GM21390 (cell line): Measurements from ENCODE around the gene BZW1.
"Not testable (repeated sequence)": the region's sequence is repeated elsewhere in the genome, so short reads cannot be mapped to it uniquely, and the experiment has no call there.

Experiments
- ATAC-seq: cut with Tn5 transposase; IDR thresholded peaks from one replicate; pipeline ENCODE4 v1.9.1; 2021; ENCODE audit not compliant: unreplicated experiment

The BZW1 gene

DNA sequence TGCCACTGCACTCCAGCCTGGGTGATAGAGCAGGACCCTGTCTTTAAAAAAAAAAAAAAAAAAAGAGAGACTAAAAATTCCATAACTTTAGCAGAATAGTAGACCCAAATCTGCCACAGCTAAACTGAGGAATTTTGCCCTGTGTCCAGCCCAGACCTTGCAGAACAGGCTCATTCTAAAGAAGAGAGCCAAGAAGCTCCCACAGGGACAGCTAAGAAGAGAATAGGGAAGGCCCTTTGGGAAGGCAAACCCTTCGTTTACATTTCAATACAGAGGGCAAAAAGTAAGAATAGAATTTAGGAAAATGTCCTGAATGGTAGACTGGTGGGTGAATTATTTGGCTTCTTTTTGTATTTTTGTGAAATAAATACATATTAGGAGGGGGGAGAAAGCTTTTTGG lies 21.5 kb upstream of the BZW1 start:
- no peak for ATAC-seq

DNA sequence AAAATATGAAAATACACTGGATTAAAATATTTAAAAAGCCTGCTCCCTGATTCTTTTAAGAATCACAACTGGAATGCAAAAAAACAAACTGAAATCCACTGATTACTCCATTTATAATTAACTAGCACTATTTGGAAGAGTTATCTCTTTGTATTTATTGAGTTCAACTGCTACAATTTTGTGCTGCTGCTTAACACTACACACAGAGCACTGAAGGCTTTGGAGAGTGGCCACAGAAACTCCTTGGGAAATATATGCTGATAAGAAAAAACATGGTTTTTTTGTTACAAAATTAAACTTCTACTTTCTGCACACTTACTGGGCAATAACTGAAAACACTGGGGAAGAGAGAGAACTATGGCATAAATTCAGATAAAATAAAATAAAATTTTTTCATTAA lies 19.8 kb upstream of the BZW1 start:
- ATAC-seq: no peak

DNA sequence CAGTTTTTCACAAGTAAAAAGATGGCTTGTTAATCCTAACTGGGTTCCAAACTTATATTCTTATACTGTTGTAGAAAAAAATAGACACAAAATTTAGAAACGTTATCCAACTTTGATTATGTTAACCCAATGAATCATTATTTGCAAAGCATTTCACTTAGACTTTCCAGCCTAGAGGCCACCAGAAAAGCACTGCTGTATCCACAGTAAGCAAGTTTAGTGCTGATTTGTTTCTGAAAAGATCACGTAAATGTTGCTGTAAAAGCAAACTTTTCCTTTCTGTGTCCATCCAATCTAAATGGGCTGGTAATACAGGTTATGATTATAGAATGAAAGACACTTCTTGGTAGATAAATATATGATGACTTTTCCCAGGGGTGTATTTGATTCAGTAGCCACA lies 17.6 kb upstream of the BZW1 start:
- no peak for ATAC-seq

DNA sequence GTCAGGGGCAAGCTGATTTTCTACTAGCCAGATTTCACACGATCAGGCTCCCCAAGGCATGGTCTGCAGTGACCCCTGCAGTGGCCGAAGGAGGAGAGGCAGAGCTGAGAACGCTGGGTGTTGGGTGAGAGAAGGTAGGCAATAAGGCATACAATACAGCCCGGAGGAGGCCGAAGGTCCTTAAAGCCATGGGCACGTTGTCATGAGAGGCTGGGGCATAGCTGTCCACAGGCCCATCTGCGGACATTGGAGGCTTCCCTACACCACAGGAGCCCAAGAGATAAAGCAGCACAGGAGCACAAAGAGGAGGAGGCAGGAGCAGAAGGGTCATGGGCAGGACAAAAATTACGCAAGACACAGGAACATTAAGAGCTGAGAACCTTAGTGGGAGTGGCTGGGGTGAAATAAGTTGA lies 16.7 kb upstream of the BZW1 start:
- ATAC-seq: no peak

DNA sequence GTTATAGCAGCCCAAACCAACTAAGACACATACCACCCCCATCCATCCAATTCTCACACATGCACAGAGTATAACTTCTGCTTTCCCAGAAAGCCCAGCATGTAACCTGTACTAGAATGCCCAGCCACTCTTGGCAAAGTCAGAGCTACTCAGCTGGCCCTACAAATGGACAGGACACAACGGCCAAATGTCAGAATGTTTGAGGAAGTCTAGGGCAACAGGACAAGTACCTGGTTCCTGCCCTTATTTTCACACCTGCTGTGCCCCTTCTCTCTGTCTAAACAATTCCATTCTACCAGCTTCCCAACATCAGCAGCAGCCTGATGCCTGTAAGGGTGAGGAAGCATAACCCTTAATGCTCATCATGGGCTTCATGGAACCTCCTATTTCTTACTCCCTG lies 15.1 kb upstream of the BZW1 start:
- ATAC-seq: no peak

DNA sequence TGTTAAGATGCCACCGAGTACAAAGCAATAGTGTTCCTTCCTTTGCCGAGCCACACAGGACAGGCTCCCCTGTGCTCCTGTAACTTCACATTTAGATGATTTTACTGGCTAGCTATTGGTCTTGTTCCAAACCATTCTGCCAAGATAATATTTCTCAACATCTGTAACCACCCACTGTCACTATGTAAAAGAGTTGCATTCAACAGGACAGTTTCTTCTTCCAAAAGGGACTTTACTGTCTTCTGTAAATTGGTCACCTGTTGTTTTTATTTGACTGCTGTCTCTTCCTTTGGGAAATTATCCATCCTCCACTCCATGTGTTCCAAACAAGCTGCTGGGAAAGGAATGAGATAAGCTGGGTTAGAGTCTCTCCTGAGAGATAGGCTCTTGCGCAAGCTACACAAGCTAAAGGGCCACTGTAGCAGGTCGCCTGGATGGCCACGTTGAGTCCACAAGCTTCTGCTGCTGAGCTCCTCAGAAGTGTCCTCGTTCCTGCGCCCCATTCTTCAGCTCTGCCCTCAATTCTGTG lies 14.4 kb upstream of the BZW1 start:
- no peak for ATAC-seq

DNA sequence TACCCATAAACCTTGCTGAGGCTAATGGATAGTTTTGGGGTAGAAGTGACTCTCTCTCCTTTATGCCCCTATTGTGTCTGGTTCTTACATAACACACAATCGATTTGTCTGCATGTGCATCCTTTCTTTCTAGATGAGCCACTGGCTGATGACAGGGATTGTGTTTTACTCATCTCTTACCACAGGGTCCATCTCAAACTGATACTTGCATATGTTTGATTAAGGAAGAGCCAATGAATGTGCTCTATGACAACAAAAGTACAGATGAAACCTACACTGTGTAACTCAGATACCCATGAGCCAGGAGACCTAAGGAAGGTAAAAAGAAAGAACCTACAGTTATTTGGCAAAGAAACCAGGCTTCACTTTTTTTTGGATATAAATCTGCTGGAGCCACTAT lies 13.2 kb upstream of the BZW1 start:
- ATAC-seq: no peak

DNA sequence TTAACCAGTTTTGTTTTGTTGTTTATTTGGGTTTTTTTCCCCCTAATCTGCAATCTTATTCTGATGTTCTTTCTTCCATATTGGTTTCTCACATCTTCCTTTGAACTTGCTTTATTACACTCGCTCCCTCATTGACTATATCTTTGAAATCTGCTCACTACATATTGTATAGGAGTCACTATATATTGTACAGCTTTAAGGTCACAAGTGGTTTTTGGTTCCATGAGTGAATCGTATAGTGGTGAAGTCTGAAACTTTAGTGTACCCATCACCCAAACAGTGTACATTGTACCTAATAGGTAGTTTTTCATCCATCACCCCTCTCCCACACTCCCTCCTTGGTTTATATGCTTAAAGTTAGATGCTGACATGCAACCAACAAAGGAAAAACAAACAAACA lies 11.3 kb upstream of the BZW1 start:
- ATAC-seq: no peak

DNA sequence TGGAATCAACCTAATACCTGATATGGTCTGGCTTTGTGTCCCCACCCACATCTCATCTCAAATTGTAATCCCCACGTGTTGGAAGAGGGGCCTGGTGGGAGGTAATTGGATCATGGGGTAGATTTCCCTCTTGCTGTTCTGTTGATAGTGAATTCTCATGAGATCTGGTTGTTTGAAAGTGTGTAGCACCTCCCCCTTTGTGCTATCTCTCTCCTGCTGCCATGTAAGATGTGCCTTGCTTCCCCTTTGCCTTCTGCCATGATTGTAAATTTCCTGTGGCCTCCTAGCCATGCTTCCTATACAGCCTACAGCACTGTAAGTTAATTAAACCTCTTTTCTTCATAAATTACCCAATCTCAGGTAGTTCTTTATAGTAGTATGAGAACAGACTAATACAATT lies 10.3 kb upstream of the BZW1 start:
- not testable (repeated sequence) for ATAC-seq

DNA sequence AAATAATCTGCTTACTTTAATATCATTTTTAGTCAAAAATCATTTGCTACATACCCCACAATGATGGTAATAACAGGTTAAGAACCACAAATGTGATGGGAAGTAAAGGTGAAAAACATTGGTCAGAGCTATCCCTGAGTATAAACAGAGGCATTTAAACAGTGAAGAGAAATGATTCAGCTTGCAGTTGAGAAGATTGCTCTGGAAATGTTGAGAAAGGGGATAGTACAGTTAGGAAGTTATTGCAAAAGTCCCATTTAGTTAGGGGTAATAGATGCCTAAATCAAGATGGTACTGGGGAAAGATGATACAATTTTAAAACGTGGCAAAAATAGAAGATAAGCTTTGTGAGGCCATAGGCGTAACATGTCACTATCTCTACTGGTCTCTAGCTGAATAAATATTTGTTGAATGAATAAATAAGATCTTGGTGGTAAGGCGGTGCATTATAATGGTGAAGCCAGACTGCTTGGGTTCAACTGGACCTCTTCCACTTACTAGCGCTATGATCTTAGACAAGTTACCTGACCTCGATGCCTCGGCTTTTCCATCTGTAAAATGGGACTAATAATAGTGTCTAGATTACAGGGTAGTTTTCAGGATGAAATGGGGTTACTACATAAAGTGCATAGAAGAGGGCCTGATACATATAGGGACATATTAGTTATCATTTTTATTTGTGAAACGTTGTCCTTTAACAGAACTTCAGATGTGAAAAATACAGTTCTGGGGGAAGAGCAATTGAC lies 2.0 kb upstream of the BZW1 start:
- ATAC-seq: no peak

DNA sequence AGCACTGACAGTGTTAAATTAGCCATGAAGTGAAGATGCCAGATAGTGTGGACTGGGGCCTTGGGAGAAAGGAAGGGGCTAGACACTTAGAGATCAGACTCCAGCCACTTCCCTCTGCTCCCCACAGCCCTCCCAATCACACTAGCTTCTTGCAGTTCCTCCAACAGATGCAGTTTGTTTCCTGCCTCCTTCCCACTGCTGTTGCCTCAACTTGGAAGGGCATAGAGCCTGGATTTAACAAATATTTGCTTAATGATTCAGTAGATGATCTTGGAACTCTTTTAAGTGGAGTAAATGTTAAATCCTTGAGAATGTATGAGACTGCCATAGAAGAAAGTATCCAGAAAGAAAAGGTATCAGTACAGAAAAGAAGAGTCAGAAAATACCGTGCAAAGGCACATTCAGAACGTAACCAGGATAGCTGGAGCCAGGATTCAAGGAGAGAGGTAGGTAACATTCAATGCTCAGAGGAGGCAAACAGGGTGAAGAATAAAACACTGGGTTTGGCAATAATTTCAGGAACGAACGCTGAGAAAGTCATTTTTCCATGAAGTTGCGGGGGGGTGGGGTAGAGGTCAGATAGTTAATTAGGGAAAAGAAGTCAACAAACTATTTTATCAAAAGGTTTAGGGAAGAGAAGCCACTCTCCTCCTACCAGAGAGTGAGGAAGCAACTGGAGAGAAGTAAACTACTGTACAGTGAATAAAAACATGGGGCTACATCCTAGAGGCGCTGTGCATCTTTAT lies 1.3 kb upstream of the BZW1 start:
- no peak for ATAC-seq

DNA sequence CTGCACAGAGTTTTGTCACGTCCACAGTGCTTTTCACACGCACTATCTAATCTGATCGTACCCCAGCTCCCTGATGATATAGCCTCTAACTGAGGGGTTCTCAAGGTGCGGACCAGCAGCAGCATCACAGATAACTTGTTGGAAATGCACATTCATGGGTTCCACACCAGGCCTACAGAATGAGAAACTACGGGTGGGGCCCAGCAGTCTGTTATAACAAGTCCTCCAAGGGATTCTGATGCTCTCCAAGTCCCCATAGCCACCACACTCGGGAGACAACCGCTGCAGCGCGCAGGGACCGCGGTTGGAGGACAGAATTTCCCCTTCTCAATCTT lies 745 bp upstream of the BZW1 start:
- ATAC-seq: no peak

DNA sequence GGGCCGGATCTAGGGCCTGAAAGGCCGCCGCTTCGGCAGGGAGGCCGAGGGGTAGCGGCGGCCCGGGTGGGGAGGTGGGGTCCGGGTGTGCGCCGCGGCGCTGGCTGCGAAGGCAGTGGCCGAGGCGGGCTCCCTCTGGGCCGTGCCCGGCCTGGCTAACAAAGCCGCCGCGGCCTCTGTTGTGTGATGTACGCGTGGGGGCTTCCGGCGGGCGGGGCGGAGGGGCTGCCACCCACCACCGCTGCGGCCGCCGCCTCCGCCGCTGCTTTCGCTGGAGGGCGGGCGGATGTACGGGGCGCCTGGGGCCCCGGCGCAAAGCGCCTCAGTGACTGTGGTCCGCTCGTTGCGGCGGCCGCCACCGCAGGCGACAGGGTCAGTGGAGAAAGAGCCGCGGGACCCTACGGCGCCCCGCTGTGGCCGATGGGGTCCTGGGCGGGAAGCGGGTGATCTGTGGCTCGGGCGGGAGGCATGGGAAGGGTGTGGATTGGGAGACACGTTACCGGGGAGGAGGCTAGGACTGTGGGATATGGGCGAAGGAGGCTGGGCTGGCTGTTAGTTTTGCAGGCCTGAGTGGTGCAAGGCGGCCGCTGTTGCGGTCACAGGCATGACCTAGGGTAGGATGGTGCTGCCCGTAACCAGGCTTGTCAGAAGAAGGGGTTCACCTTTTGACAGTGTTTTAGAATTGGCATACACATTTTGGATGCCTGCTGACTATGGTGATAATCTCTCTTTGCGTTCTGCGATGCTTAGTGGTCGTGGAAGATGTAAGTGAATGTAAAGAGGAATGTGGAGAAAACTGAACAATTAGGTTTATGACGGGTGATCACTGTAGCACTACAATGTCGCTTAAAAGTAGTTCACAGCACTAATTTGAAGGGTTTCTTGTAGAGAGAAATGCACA lies 662 bp downstream of the BZW1 start:
- ATAC-seq: peak; percentile 40

DNA sequence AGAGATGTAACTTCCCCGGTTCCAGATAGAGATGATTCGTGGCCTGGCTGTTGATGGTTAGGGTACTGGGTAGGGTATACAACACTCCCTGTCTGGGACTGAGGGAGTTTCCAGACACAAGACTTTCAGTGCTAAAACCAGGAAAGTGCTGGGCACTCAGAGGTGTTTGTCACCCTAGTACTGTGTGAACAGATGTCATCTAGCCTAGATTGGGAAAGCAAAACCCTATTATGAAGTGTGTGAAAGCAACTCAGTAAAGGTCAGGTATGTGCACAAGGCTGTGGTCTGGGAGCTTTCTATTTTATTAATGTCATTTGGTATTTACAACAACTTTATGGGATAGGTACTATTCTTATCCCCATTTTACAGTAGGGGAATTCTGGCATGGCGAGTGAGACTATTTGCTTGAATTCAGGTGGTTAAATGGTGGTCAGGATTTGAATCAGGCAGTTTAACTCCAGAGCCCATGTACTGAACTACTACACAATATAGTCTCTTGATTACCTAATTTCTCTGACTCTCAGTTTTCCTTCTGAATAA lies 2.6 kb downstream of the BZW1 start:
- no peak for ATAC-seq

DNA sequence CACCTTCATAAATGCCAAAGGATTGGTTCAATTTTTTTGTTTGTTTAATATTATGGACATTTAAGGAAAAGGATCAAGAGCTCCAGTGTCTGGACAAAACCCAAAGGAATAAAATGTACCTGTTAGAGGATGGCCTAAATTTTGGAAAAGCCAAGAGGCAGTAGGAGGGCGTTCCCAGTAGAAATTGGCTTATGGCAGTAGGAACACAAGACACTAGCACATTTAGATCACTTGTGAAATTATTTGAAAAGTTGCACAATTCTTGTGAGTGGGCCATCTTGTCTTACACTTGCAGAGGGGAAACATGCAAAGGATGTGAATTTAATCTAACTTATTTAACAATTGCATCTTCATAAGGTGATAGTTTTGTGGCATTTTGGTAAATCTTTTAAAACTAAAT lies 3.2 kb downstream of the BZW1 start:
- no peak for ATAC-seq

DNA sequence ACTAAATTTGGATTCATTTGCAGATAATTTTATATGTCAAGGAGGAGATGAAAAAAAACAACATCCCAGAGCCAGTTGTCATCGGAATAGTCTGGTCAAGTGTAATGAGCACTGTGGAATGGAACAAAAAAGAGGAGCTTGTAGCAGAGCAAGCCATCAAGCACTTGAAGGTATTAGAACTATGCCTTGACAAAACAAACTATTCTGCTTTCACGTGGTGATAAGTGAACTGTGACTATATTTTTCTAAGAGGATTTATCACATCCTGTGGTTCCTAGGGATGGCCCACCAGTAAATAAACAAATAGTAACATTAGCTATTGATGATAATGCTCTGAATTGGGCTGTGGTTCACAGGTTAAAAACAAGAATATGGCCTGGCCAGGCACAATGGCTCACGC lies 7.0 kb downstream of the BZW1 start:
- ATAC-seq: not testable (repeated sequence)

DNA sequence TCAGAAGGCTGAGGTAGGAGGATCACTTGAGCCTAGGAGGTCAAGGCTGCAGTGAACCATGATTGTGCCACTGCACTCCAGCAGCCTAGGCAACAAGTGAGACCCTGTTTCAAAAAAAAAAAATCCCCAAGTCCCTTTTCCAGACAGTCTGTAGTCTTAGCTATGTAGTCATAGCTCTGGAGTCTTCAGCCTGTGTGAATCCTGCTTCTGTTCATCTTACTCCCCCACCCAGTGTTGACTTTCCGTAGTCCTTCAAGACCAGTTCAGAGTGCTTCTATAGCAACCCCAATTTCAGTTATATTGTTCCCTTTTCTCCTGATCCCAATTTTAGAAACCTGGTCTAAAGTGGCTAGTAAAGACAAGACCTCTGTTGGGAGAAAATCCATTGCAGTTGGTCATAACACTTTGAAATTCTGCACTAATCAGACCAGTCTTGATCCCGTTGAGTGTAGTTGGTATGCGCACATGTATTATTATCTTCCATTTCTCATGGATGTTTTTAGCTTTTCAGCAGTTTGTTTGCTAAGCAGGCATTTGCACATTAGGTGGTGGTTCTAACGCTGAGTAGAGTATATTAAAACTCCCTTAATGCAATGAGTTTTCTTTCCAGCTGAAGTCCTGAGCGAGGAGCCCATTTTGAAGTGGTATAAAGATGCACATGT lies 9.0 kb downstream of the BZW1 start:
- no peak for ATAC-seq

DNA sequence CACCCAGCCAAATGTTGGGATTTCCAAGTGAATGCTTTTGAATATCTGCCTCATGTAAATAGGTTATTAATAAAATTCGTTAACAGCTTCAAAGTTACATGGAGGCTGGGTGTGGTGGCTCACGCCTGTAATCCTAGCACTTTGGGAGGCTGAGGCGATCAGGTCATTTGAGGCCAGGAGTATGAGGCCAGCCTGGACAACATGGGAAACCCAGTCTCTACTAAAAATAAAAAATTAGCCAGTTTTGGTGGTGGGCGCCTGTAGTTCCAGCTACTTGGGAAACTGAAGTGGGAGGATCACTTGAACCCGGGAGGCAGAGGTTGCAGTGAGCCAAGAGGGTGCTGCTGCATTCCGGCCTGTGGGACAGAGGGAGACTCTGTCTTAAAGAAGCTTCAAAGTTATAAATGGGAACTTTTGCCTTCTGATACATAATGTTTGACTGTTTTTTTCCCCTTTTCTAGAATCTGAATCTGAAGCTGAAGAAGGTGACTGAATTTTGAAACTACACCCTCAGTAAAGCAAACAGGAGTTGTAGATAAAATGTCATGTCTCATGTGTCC lies 10.1 kb downstream of the BZW1 start:
- ATAC-seq: no peak

DNA sequence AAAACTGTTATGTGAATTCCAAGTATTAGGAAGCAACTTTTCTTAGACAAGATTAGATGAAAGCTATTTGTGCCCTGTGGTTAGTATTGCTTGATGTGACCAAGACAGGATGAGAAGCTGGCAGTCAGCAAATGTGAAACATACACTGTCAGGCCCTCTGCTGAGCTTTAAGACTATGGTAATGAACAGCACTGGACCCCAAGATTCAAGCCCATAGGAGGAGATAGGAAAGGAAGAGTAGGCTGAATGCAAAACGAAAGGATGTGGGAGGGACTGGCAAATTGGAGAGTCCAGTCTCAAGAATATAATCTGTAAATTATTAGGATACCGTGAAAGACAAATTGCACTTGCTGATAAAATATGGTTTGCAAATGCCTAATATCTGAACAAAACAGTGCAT lies 16.4 kb downstream of the BZW1 start:
- no peak for ATAC-seq

DNA sequence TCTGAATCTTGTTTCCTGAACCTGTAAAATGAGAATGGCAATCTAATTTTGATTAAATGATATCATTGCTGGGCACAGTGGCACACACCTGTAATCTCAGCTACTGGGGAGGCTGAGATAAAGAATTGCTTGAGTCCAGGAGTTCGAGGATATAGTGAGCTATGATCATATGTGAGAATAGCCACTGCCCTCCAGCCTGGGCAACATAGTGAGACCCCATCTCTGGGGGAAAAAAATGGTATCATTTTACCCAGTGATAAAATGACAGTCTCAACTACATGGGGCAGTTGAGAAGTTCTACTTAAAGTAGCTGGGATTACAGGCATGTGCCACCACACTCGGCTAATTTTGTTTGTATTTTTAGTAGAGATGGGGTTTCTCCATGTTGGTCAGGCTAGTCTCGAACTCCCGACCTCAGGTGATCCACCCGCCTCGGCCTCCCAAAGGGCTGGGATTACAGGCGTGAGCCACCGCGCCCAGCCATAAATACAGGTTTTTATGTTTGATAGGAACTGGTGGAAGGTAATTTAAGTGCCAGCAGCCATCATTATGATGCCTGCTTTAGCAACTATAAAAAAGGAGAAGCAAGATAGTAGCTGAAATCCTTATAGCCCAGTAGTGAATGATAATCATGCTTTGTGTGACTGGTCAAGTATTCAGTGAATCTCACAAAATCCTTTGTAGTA lies 17.0 kb downstream of the BZW1 start:
- ATAC-seq: no peak
